Measurements from ENCODE around the gene ELL.

Gene ELL

DNA sequence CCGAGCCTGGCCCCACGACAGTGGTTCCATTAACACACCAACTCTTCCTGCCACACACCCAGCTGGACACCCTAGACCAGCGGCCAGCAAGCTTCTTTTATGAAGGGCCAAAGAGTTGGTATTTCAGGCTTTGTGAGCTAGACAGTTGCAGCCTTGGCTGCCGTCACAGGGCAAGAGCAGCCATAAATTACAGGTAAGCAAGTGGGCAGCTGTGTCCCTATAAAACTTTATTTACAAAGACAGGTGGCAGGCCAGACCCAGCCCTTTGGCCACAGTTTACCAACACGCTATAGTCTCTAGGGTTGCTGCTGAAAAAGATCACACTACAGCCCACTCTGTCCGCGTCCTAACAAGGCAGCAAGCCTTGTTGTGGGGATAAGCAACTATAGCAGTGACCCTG is 13.3 kb downstream of the ELL start:
- no peaks in the 10 kb centered on the region for H3K9me3 ChIP-seq (ENCODE audit: insufficient read depth, low read length)
- no peaks in the 10 kb centered on the region for H3F3A ChIP-seq (ENCODE audit: insufficient read depth)
- TF ChIP-seq, protein P1, sequence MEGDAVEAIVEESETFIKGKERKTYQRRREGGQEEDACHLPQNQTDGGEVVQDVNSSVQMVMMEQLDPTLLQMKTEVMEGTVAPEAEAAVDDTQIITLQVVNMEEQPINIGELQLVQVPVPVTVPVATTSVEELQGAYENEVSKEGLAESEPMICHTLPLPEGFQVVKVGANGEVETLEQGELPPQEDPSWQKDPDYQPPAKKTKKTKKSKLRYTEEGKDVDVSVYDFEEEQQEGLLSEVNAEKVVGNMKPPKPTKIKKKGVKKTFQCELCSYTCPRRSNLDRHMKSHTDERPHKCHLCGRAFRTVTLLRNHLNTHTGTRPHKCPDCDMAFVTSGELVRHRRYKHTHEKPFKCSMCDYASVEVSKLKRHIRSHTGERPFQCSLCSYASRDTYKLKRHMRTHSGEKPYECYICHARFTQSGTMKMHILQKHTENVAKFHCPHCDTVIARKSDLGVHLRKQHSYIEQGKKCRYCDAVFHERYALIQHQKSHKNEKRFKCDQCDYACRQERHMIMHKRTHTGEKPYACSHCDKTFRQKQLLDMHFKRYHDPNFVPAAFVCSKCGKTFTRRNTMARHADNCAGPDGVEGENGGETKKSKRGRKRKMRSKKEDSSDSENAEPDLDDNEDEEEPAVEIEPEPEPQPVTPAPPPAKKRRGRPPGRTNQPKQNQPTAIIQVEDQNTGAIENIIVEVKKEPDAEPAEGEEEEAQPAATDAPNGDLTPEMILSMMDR (IDR thresholded peaks at IDR 0.05; ENCODE audit: insufficient read depth, low read length, poor library complexity, severe bottlenecking), result no peak
- no peak for TF ChIP-seq EZH2phosphoT487 (conservative IDR thresholded peaks at IDR 0.05; ENCODE audit: low read length)
- H3K27ac ChIP-seq (ENCODE audit: low read depth, low read length), result no peak overlapping the region
- H2AFZ ChIP-seq (ENCODE audit: low read depth, low read length, severe bottlenecking), result no peak overlapping the region
- no peak overlapping the region for H3K9ac ChIP-seq (ENCODE audit: low read length)
- peaks cover 96% of the 10 kb centered on the region for H3K79me2 ChIP-seq (ENCODE audit: insufficient read depth, low read length)
- no peaks in the 10 kb centered on the region for H3K36me3 ChIP-seq (ENCODE audit: low read length)
- H3K4me2 ChIP-seq (ENCODE audit: low read depth, low read length, poor library complexity, severe bottlenecking), result no peak overlapping the region
- H3K9me2 ChIP-seq (replicated peaks; ENCODE audit: insufficient read depth, low read length), result no peaks in the 10 kb centered on the region
- no peaks in the 10 kb centered on the region for H3K27me3 ChIP-seq (ENCODE audit: low read length)
- no peak overlapping the region for H3K4me3 ChIP-seq (ENCODE audit: insufficient read depth, low read length, poor library complexity, severe bottlenecking)
- H4K20me1 ChIP-seq (ENCODE audit: low read depth, low read length), result no peaks in the 10 kb centered on the region

DNA sequence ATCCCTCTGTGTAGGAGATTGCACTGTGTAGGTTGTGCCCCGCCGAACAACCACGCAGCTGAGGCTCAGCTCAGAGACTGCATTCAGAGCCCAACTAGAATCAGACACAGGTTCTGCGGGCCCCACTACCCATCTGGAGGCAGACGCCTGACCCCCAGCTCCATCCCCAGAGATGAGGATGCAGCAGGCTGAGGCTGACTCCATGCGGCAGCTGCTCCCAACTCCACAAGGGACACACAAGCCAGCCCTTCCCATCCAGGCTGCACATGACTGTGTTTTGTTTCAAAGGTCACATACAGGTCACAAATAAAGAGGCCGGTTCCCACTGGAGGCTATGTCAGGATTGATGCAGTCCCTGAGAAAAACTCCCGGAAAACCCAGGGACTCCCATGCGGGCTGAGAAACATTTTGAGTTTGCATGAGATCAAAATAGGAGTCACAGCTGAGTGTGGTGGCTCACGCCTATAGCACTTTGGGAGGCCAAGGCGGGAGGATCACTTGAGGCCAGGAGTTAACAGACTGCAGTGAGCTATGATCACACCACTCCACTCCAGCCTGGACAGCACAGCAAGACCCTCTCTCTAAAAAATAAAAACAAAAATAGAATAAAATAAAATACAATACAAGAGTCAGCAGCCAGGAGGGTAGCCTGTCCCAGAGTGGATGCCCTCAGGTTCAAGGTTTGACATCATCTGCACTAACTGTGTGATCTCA is 14.0 kb downstream of the ELL start:
- Histone ChIP-seq H3K79me2 (ENCODE audit: insufficient read depth, low read length) (peaks cover 97% of the 10 kb centered on the region), H3K4me3 (ENCODE audit: insufficient read depth, low read length, poor library complexity, severe bottlenecking) (no peak overlapping the region), H3K9me2 (replicated peaks; ENCODE audit: insufficient read depth, low read length) (no peaks in the 10 kb centered on the region), H3K27ac (ENCODE audit: low read depth, low read length) (no peak overlapping the region), H4K20me1 (ENCODE audit: low read depth, low read length) (no peaks in the 10 kb centered on the region), H3K9ac (ENCODE audit: low read length) (no peak overlapping the region), H3K27me3 (ENCODE audit: low read length) (no peaks in the 10 kb centered on the region), H3K4me2 (ENCODE audit: low read depth, low read length, poor library complexity, severe bottlenecking) (no peak overlapping the region), H3K9me3 (ENCODE audit: insufficient read depth, low read length) (no peaks in the 10 kb centered on the region), H2AFZ (ENCODE audit: low read depth, low read length, severe bottlenecking) (no peak overlapping the region), H3F3A (ENCODE audit: insufficient read depth) (no peaks in the 10 kb centered on the region), H3K36me3 (ENCODE audit: low read length) (no peaks in the 10 kb centered on the region)
- TF ChIP-seq, protein P1 (IDR thresholded peaks at IDR 0.05; ENCODE audit: insufficient read depth, low read length, poor library complexity, severe bottlenecking), result no peak
- TF ChIP-seq EZH2phosphoT487 (conservative IDR thresholded peaks at IDR 0.05; ENCODE audit: low read length), result no peak

DNA sequence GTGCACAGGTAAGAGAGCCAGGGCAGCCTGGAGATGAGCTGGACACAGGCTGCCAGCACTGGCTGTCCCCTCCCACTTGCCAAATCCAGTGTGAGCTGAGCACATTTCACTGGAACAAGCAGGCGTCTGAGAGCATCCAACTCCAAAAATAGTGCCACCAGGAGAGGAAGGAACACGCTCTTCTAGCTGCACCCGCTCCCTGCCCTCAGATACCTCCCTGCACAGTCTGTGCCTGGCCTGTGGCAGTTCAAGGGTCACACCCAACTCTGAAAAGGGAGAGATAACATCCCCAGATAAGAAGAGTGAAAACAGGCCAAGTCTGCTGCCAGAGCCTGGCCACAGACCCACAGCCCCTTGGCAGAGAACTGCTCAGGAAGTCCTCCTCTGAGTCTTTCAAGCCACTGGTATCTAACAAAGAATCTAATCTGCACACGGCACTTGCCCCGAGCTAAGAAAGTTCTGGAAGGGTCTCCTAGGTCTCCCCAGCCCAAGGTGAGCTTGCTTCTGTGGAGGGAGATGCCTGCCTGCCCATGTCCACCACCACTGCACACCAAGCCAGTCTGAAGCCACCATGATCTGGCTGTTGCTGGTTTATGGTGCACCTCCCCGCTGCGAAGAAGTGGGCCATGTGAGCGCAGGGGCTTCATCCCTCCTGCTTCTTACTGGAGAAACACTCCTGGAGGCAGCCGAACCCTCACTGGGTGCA is 14.7 kb downstream of the ELL start:
- Histone ChIP-seq H4K20me1 (ENCODE audit: low read depth, low read length) (no peaks in the 10 kb centered on the region), H3K27ac (ENCODE audit: low read depth, low read length) (no peak overlapping the region), H3F3A (ENCODE audit: insufficient read depth) (no peaks in the 10 kb centered on the region), H3K9me2 (replicated peaks; ENCODE audit: insufficient read depth, low read length) (no peaks in the 10 kb centered on the region), H3K9me3 (ENCODE audit: insufficient read depth, low read length) (no peaks in the 10 kb centered on the region), H3K4me3 (ENCODE audit: insufficient read depth, low read length, poor library complexity, severe bottlenecking) (no peak overlapping the region), H3K9ac (ENCODE audit: low read length) (no peak overlapping the region), H2AFZ (ENCODE audit: low read depth, low read length, severe bottlenecking) (no peak overlapping the region), H3K79me2 (ENCODE audit: insufficient read depth, low read length) (peaks cover 97% of the 10 kb centered on the region), H3K27me3 (ENCODE audit: low read length) (no peaks in the 10 kb centered on the region), H3K36me3 (ENCODE audit: low read length) (no peaks in the 10 kb centered on the region), H3K4me2 (ENCODE audit: low read depth, low read length, poor library complexity, severe bottlenecking) (no peak overlapping the region)
- TF ChIP-seq, protein P1 (IDR thresholded peaks at IDR 0.05; ENCODE audit: insufficient read depth, low read length, poor library complexity, severe bottlenecking), result no peak
- no peak for TF ChIP-seq EZH2phosphoT487 (conservative IDR thresholded peaks at IDR 0.05; ENCODE audit: low read length)
